Measurements from ENCODE around the gene CHKB. TPM values are rescaled to one million over a fixed set of nuclear protein-coding genes. Genes with fewer than 3 reads are reported as not detected.

CHKB gene
- total RNA-seq, 1 donor from 2014 or later: 81.1 TPM

- TF ChIP-seq CTCF (IDR thresholded peaks at IDR 0.05; ENCODE audit: insufficient read depth, low read length, poor library complexity, severe bottlenecking): no peak
- Histone ChIP-seq H3K36me3 (ENCODE audit: control insufficient read depth, insufficient read depth, low read length) (no peaks in the 10 kb centered on the region), H3K4me3 (ENCODE audit: low read depth, low read length) (no peak overlapping the region), H3K27me3 (ENCODE audit: control insufficient read depth, insufficient read depth, low read length) (peaks cover 29% of the 10 kb centered on the region)
- no peak for DNase-seq (ENCODE audit: low read depth)
These were observed 29.3 kb downstream of the CHKB start for GRCh38 chr22:50553310-50553709.

- no peak for DNase-seq (ENCODE audit: low read depth)
- H3K27me3 ChIP-seq (ENCODE audit: control insufficient read depth, insufficient read depth, low read length): peaks cover 47% of the 10 kb centered on the region
- no peak for TF ChIP-seq CTCF (IDR thresholded peaks at IDR 0.05; ENCODE audit: insufficient read depth, low read length, poor library complexity, severe bottlenecking)
- no peak overlapping the region for H3K4me3 ChIP-seq (ENCODE audit: low read depth, low read length)
- no peaks in the 10 kb centered on the region for H3K36me3 ChIP-seq (ENCODE audit: control insufficient read depth, insufficient read depth, low read length)
These were observed 31.4 kb downstream of the CHKB start for GRCh38 chr22:50551160-50551752.

GRCh38 chr22:50550395-50550794 is 32.3 kb downstream of the CHKB start:
- TF ChIP-seq CTCF (IDR thresholded peaks at IDR 0.05; ENCODE audit: insufficient read depth, low read length, poor library complexity, severe bottlenecking): no peak
- Histone ChIP-seq H3K27me3 (ENCODE audit: control insufficient read depth, insufficient read depth, low read length) (peaks cover 55% of the 10 kb centered on the region), H3K4me3 (ENCODE audit: low read depth, low read length) (no peak overlapping the region), H3K36me3 (ENCODE audit: control insufficient read depth, insufficient read depth, low read length) (no peaks in the 10 kb centered on the region)
- DNase-seq (ENCODE audit: low read depth): no peak

- TF ChIP-seq CTCF (IDR thresholded peaks at IDR 0.05; ENCODE audit: insufficient read depth, low read length, poor library complexity, severe bottlenecking): no peak
- Histone ChIP-seq H3K27me3 (ENCODE audit: control insufficient read depth, insufficient read depth, low read length) (peaks cover 61% of the 10 kb centered on the region), H3K4me3 (ENCODE audit: low read depth, low read length) (no peak overlapping the region), H3K36me3 (ENCODE audit: control insufficient read depth, insufficient read depth, low read length) (no peaks in the 10 kb centered on the region)
- no peak for DNase-seq (ENCODE audit: low read depth)
These were observed 33.5 kb downstream of the CHKB start for GRCh38 chr22:50548921-50549790.

GRCh38 chr22:50548040-50548920 is 34.4 kb downstream of the CHKB start:
- DNase-seq (ENCODE audit: low read depth): no peak
- Histone ChIP-seq H3K27me3 (ENCODE audit: control insufficient read depth, insufficient read depth, low read length) (peaks cover 63% of the 10 kb centered on the region), H3K36me3 (ENCODE audit: control insufficient read depth, insufficient read depth, low read length) (no peaks in the 10 kb centered on the region), H3K4me3 (ENCODE audit: low read depth, low read length) (no peak overlapping the region)
- no peak for TF ChIP-seq CTCF (IDR thresholded peaks at IDR 0.05; ENCODE audit: insufficient read depth, low read length, poor library complexity, severe bottlenecking)
